DOHH2 (cell line): ENCODE results near the gene HSF2BP.

Source experiments
- H3F3A ChIP-seq: fragments of 200-600 bp; sonication (generic), shearing (Covaris generic); 2 replicates; pipeline ENCODE4 v1.6.0; 2016; ENCODE audit warnings: antibody characterized with exemption, mild to moderate bottlenecking; ENCODE audit not compliant: control insufficient read depth, insufficient read depth
- H3K27ac ChIP-seq: fragments of 200-600 bp; sonication (generic); 2 replicates; pipeline ENCODE4 v1.5.1; 2014; ENCODE audit warnings: low read depth, mild to moderate bottlenecking, low read length, moderate library complexity
- H3K27me3 ChIP-seq: fragments of 200-600 bp; sonication (generic); 2 replicates; pipeline ENCODE4 v1.6.1; 2014; ENCODE audit warnings: mild to moderate bottlenecking, low read length, mixed read lengths; ENCODE audit not compliant: control insufficient read depth
- H3K36me3 ChIP-seq: fragments of 200-600 bp; sonication (generic); 2 replicates; pipeline ENCODE4 v1.6.1; 2014; ENCODE audit warnings: mild to moderate bottlenecking, low read length, moderate library complexity, mixed read lengths; ENCODE audit not compliant: control insufficient read depth
- H3K4me1 ChIP-seq: fragments of 200-600 bp; sonication (generic); 2 replicates; pipeline ENCODE4 v1.6.1; 2014; ENCODE audit warnings: mild to moderate bottlenecking, low read length, mixed read lengths; ENCODE audit not compliant: control insufficient read depth
- H3K4me2 ChIP-seq: fragments of 200-600 bp; sonication (generic); 2 replicates; pipeline ENCODE4 v1.6.0; 2014; ENCODE audit warnings: mild to moderate bottlenecking, low read length, moderate library complexity
- H3K4me3 ChIP-seq: fragments of 200-600 bp; sonication (generic); 2 replicates; pipeline ENCODE4 v1.5.1; 2014; ENCODE audit warnings: mild to moderate bottlenecking, low read length, mixed read lengths
- H3K79me2 ChIP-seq: fragments of 200-600 bp; sonication (generic); 2 replicates; pipeline ENCODE4 v1.6.1; 2014; ENCODE audit warnings: mild to moderate bottlenecking, low read length, mixed read lengths; ENCODE audit not compliant: control insufficient read depth
- H3K9me2 ChIP-seq: fragments of 200-600 bp; sonication (generic); replicated peaks from 2 replicates; pipeline ENCODE4 v1.6.1; 2014; ENCODE audit warnings: mild to moderate bottlenecking, low read length, mixed read lengths; ENCODE audit not compliant: control insufficient read depth
- H3K9me3 ChIP-seq: fragments of 200-600 bp; sonication (generic); 2 replicates; pipeline ENCODE4 v1.6.1; 2014; ENCODE audit warnings: antibody characterized with exemption, low read length, mixed read lengths; ENCODE audit not compliant: control insufficient read depth, insufficient read depth
- H4K20me1 ChIP-seq: fragments of 200-600 bp; sonication (generic); 2 replicates; pipeline ENCODE4 v1.6.0; 2014; ENCODE audit warnings: low read depth, mild to moderate bottlenecking, antibody characterized with exemption, low read length, moderate library complexity; ENCODE audit not compliant: control insufficient read depth, insufficient read depth
- EZH2phosphoT487 ChIP-seq: fragments of 200-600 bp; sonication (generic); IDR thresholded peaks from 2 replicates; pipeline ENCODE4 v1.6.1; 2017; ENCODE audit warnings: borderline replicate concordance, mild to moderate bottlenecking, antibody characterized with exemption, low read length, moderate library complexity, mixed read lengths
- TF ChIP-seq, protein P1 (sequence below): fragments of 200-600 bp; sonication (generic); IDR thresholded peaks from one replicate; pipeline ENCODE4 v1.5.1; 2014; ENCODE audit warnings: antibody characterized with exemption, mild to moderate bottlenecking, low read depth, low read length; ENCODE audit not compliant: poor library complexity, severe bottlenecking

The HSF2BP gene

DNA sequence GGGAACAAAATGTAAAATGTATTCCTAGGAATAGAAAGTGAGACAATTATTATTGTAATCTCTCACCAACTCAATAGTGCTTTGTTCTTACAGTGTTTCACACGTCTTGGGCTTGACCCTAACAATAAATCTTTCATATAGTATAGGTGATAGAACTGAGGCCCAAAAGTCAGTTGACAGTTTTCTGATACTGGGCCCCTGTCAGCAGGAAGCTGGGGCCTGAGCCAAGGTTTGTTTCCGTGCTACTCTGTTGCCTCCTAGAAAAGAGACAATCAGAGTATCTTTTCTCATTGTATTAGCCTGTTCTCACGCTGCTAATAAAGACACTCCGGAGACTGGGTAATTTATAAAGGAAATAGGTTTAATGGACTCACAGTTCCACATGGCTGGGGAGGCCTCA, 5.1 kb upstream of the HSF2BP start:
- Histone ChIP-seq H3K36me3 (peaks cover 89% of the 10 kb centered on the region), H3K4me3 (no peak overlapping the region), H3F3A (no peaks in the 10 kb centered on the region), H3K9me3 (no peaks in the 10 kb centered on the region), H3K4me2 (no peak overlapping the region), H4K20me1 (peaks cover 21% of the 10 kb centered on the region; the same call in 1 of the 2 replicates), H3K27ac (no peak overlapping the region), H3K4me1 (peaks cover 20% of the 10 kb centered on the region), H3K79me2 (peaks cover 100% of the 10 kb centered on the region), H3K9me2 (no peaks in the 10 kb centered on the region), H3K27me3 (no peaks in the 10 kb centered on the region)
- TF ChIP-seq, protein P1, sequence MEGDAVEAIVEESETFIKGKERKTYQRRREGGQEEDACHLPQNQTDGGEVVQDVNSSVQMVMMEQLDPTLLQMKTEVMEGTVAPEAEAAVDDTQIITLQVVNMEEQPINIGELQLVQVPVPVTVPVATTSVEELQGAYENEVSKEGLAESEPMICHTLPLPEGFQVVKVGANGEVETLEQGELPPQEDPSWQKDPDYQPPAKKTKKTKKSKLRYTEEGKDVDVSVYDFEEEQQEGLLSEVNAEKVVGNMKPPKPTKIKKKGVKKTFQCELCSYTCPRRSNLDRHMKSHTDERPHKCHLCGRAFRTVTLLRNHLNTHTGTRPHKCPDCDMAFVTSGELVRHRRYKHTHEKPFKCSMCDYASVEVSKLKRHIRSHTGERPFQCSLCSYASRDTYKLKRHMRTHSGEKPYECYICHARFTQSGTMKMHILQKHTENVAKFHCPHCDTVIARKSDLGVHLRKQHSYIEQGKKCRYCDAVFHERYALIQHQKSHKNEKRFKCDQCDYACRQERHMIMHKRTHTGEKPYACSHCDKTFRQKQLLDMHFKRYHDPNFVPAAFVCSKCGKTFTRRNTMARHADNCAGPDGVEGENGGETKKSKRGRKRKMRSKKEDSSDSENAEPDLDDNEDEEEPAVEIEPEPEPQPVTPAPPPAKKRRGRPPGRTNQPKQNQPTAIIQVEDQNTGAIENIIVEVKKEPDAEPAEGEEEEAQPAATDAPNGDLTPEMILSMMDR, result no peak
- no peak for TF ChIP-seq EZH2phosphoT487

GRCh38 chr21:43663033-43663432, 3.7 kb upstream of the HSF2BP start:
- H3F3A ChIP-seq, result no peaks in the 10 kb centered on the region
- no peak overlapping the region for H3K4me2 ChIP-seq
- H3K27me3 ChIP-seq, result no peaks in the 10 kb centered on the region
- H3K4me1 ChIP-seq, result peaks cover 29% of the 10 kb centered on the region
- H4K20me1 ChIP-seq, result peaks cover 19% of the 10 kb centered on the region; the same call in 1 of the 2 replicates
- H3K4me3 ChIP-seq, result no peak overlapping the region
- H3K9me3 ChIP-seq, result no peaks in the 10 kb centered on the region
- TF ChIP-seq EZH2phosphoT487, result no peak
- TF ChIP-seq, protein P1, result no peak
- H3K79me2 ChIP-seq, result peaks cover 94% of the 10 kb centered on the region
- H3K36me3 ChIP-seq, result peaks cover 80% of the 10 kb centered on the region
- no peaks in the 10 kb centered on the region for H3K9me2 ChIP-seq
- no peak overlapping the region for H3K27ac ChIP-seq

DNA sequence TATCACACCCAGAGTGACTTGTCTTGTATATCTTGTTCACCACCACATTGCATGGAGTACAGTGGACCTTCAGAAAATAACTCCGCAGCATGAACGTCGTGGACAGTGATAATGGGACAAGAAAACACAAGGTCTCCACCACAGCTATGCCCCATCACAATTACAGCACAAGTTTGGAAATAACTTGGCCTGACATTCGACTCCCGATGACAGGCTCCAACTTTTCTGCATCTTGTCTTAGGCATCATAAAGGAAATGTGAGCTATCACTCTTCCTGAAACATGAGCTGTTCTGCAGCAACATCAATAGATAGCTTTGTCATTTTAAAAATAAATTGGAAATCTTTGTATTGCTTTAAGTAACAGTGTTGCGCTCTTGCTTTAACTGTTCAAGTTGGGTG, 3.0 kb upstream of the HSF2BP start:
- Histone ChIP-seq H4K20me1 (peaks cover 19% of the 10 kb centered on the region; the same call in 1 of the 2 replicates), H3K9me3 (no peaks in the 10 kb centered on the region), H3K27me3 (no peaks in the 10 kb centered on the region), H3K36me3 (peaks cover 74% of the 10 kb centered on the region), H3F3A (no peaks in the 10 kb centered on the region), H3K4me3 (no peak overlapping the region), H3K79me2 (peaks cover 87% of the 10 kb centered on the region), H3K4me1 (peaks cover 29% of the 10 kb centered on the region), H3K4me2 (peak overlapping the region; percentile 68; the same call in 1 of the 2 replicates), H3K27ac (no peak overlapping the region), H3K9me2 (no peaks in the 10 kb centered on the region)
- TF ChIP-seq, protein P1, result no peak
- no peak for TF ChIP-seq EZH2phosphoT487

GRCh38 chr21:43658769-43659135, 536 bp downstream of the HSF2BP start:
- peaks cover 19% of the 10 kb centered on the region; the same call in 1 of the 2 replicates for H4K20me1 ChIP-seq
- H3K4me2 ChIP-seq, result peak overlapping the region; percentile 68
- no peak for TF ChIP-seq EZH2phosphoT487
- TF ChIP-seq, protein P1, result no peak
- peaks cover 5% of the 10 kb centered on the region; the same call in 1 of the 2 replicates for H3F3A ChIP-seq
- no peaks in the 10 kb centered on the region for H3K27me3 ChIP-seq
- peaks cover 51% of the 10 kb centered on the region for H3K79me2 ChIP-seq
- H3K9me3 ChIP-seq, result no peaks in the 10 kb centered on the region
- H3K36me3 ChIP-seq, result peaks cover 40% of the 10 kb centered on the region
- no peaks in the 10 kb centered on the region for H3K9me2 ChIP-seq
- peak overlapping the region; percentile 99 for H3K4me3 ChIP-seq
- peaks cover 26% of the 10 kb centered on the region for H3K4me1 ChIP-seq
- H3K27ac ChIP-seq, result no peak overlapping the region
